Retinal pigment epithelial cell (primary cell): ENCODE data around the gene PRR14.
"Not testable (repeated sequence)": the region's sequence is repeated elsewhere in the genome, so short reads cannot be mapped to it uniquely, and the experiment has no call there.

Experiments used
- DNase-seq: peaks from one replicate; pipeline ENCODE4 v3.0.0-alpha.2; 2010; ENCODE audit warnings: low read depth
- H3K4me3 ChIP-seq: 2 replicates; pipeline ENCODE4 v1.5.1; 2011; ENCODE audit warnings: mild to moderate bottlenecking, low read length, control low read depth, moderate library complexity
- CTCF ChIP-seq: conservative IDR thresholded peaks from 2 replicates; pipeline ENCODE4 v1.5.1; 2011; ENCODE audit warnings: low read depth, low read length, control low read depth, inconsistent platforms

The PRR14 gene

GRCh38 chr16:30633526-30633925 lies 17.2 kb upstream of the PRR14 start:
- H3K4me3 ChIP-seq: peak overlapping the region; percentile 81
- TF ChIP-seq CTCF: no peak
- no peak for DNase-seq

GRCh38 chr16:30636599-30636998 lies 14.2 kb upstream of the PRR14 start:
- no peak for TF ChIP-seq CTCF
- no peak overlapping the region for H3K4me3 ChIP-seq
- DNase-seq: no peak

- DNase-seq, H3K4me3 ChIP-seq: not testable (repeated sequence)
These were observed 13.6 kb upstream of the PRR14 start for GRCh38 chr16:30637139-30637538.

DNA sequence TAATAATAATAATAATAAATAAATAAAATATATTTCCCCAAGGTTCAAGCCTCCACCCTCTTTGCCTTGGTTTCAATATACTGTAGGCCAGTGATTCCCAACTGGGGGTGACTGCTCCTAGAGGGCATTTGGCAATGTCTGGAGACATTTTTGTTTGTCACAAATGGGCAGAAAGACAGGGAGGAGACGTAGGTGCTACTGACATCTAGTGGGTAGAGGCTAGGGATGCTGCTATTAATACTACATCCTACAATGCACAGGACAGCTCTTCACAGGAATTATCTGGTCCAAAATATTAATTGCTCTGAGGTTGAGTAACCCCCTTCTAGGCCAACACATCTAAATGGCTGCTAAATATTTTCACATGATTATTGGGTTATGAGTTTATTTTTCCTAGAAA lies 12.8 kb upstream of the PRR14 start:
- H3K4me3 ChIP-seq: no peak overlapping the region
- TF ChIP-seq CTCF: peak; percentile 58
- DNase-seq: no peak

GRCh38 chr16:30641378-30641982 lies 9.3 kb upstream of the PRR14 start:
- no peak for TF ChIP-seq CTCF
- DNase-seq: no peak

DNA sequence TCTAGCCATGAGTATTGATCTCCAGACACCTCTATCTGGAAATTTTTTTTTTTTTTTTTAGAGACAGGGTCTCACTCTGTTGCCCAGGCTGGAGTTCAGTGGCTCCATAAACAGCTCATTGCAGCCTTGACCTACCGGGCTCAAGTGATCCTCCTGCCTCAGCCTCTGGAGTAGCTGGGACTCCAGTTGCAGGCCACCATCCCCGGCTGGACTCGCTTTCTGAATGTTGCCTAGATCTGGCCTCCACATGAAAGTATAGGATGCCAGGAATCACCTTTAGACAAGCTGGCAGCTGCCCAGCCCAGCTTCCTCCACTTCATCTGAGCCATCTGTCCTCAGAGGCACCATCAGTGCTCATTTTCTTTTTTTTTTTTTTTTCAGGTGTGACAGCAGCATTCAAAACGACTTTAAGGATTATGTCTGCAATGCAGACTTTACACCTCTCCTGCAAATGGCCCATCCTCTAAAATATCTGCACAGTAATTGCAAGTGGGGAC lies 6.4 kb upstream of the PRR14 start:
- DNase-seq: no peak
- no peak for TF ChIP-seq CTCF
- H3K4me3 ChIP-seq: no peak overlapping the region

More at GRCh38 chr16:30641378-30641982, 9.3 kb upstream of the PRR14 start:
- H3K4me3 ChIP-seq: no peak overlapping the region

GRCh38 chr16:30645727-30646126 lies 5.0 kb upstream of the PRR14 start:
- no peak for DNase-seq
- no peak for TF ChIP-seq CTCF
- no peak overlapping the region for H3K4me3 ChIP-seq

DNA sequence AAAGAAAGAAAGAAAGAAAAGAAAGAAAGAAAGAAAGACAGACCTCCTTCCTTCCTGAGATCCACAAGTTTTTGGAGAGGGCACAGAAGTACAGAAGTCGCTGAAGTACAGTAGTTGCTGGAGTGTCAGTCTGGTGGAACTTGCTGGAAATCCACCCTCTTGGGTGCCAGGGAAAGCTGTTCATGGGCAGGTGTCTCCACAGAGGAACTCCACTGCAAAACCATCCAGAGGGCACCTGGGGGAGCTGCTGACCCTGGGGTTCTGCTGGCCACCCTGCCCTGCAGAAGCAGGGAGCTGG lies 3.5 kb upstream of the PRR14 start:
- no peak overlapping the region for H3K4me3 ChIP-seq
- no peak for DNase-seq

More for the DNA sequence above, 3.5 kb upstream of the PRR14 start:
- TF ChIP-seq CTCF: no peak
